ENCODE results near the gene JMY. TPM values are rescaled to one million over a fixed set of nuclear protein-coding genes. Genes with fewer than 3 reads are reported as not detected.

JMY gene
- total RNA-seq, 1 experiment from 2014 or later: 15.6 TPM

DNA sequence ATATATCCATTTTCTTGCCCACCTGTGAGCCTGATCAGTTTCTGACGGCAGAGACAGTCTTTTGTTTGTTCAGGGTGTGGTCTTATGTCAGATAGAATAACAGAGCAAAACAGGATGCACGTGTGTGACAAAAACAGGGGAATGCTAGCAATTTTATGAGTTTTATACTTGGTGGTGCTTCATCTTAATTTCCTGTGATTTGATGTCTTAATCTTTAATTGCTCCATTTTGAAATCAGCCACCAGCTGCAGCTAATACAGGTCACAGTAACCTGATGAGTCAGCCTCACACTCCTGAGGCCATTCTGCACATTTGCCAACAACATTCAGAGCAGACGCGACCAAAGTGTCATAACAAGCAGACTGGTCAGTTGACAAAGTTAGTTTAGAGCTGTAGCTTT lies 42.3 kb upstream of the JMY start:
- H3K79me2 ChIP-seq (ENCODE audit: insufficient read depth, low read length): no peaks in the 10 kb centered on the region
- no peak overlapping the region for H3K27ac ChIP-seq (ENCODE audit: low read depth, low read length)
- H3K27me3 ChIP-seq (ENCODE audit: insufficient read depth, low read length): no peaks in the 10 kb centered on the region
- TF ChIP-seq, protein P1, sequence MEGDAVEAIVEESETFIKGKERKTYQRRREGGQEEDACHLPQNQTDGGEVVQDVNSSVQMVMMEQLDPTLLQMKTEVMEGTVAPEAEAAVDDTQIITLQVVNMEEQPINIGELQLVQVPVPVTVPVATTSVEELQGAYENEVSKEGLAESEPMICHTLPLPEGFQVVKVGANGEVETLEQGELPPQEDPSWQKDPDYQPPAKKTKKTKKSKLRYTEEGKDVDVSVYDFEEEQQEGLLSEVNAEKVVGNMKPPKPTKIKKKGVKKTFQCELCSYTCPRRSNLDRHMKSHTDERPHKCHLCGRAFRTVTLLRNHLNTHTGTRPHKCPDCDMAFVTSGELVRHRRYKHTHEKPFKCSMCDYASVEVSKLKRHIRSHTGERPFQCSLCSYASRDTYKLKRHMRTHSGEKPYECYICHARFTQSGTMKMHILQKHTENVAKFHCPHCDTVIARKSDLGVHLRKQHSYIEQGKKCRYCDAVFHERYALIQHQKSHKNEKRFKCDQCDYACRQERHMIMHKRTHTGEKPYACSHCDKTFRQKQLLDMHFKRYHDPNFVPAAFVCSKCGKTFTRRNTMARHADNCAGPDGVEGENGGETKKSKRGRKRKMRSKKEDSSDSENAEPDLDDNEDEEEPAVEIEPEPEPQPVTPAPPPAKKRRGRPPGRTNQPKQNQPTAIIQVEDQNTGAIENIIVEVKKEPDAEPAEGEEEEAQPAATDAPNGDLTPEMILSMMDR (IDR thresholded peaks at IDR 0.05 in 2 of 3, conservative IDR thresholded peaks at IDR 0.05 in 1 of 3; ENCODE audit: borderline replicate concordance in 1 of 3, insufficient read depth in 1 of 3, low read depth in 2 of 3, low read length in 2 of 3): no peak
- TF ChIP-seq ZNF274 (IDR thresholded peaks at IDR 0.05; ENCODE audit: low read depth, low read length) (no peak), REST (IDR thresholded peaks at IDR 0.05; ENCODE audit: low read depth) (no peak), SRF (IDR thresholded peaks at IDR 0.05; ENCODE audit: low read depth) (no peak), YY1 (IDR thresholded peaks at IDR 0.05; ENCODE audit: extremely low read depth, insufficient replicate concordance, low read depth, low read length) (no peak), RAD21 (IDR thresholded peaks at IDR 0.05; ENCODE audit: low read depth) (no peak), EZH2phosphoT487 (IDR thresholded peaks at IDR 0.05; ENCODE audit: borderline replicate concordance) (no peak), CEBPB (IDR thresholded peaks at IDR 0.05; ENCODE audit: low read depth) (no peak), ELF1 (IDR thresholded peaks at IDR 0.05; ENCODE audit: borderline replicate concordance, low read depth) (no peak), EZH2 (IDR thresholded peaks at IDR 0.05) (no peak), JUND (IDR thresholded peaks at IDR 0.05) (no peak), SIN3A (IDR thresholded peaks at IDR 0.05; ENCODE audit: low read depth) (no peak)
- TF ChIP-seq, protein P2, sequence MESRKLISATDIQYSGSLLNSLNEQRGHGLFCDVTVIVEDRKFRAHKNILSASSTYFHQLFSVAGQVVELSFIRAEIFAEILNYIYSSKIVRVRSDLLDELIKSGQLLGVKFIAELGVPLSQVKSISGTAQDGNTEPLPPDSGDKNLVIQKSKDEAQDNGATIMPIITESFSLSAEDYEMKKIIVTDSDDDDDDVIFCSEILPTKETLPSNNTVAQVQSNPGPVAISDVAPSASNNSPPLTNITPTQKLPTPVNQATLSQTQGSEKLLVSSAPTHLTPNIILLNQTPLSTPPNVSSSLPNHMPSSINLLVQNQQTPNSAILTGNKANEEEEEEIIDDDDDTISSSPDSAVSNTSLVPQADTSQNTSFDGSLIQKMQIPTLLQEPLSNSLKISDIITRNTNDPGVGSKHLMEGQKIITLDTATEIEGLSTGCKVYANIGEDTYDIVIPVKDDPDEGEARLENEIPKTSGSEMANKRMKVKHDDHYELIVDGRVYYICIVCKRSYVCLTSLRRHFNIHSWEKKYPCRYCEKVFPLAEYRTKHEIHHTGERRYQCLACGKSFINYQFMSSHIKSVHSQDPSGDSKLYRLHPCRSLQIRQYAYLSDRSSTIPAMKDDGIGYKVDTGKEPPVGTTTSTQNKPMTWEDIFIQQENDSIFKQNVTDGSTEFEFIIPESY (IDR thresholded peaks at IDR 0.05; ENCODE audit: extremely low read depth, insufficient replicate concordance, low read length): no peak
- ATAC-seq (peak; percentile 36; the same call in 1 of the 2 replicates), DNase-seq (ENCODE audit: low read depth, low spot score) (no peak)
- H3K36me3 ChIP-seq (ENCODE audit: control insufficient read depth in 1 of 2, insufficient read depth in 2 of 2, low read length in 2 of 2): no peaks in the 10 kb centered on the region
- H3K9ac ChIP-seq (ENCODE audit: low read length): no peak overlapping the region
- CTCF ChIA-PET: no interaction called here
- H3K4me1 ChIP-seq (ENCODE audit: control insufficient read depth in 1 of 2, insufficient read depth in 2 of 2, low read length in 2 of 2): peaks cover 3 to 5% of the 10 kb centered on the region in 2 experiments; a peak in 2 of 4 replicates
- H2AFZ ChIP-seq (ENCODE audit: low read depth, low read length, poor library complexity, severe bottlenecking): no peak overlapping the region
- POLR2A ChIA-PET: no interaction called here
- intact Hi-C loops (cut with micrococcal nuclease): no loop called here
- H3K9me3 ChIP-seq (ENCODE audit: control insufficient read depth in 1 of 2, insufficient read depth in 1 of 2, low read depth in 1 of 2, low read length in 2 of 2): no peaks in the 10 kb centered on the region
- no peaks in the 10 kb centered on the region for H4K20me1 ChIP-seq (ENCODE audit: insufficient read depth)
- H3K4me3 ChIP-seq (replicated peaks in 1 of 2; ENCODE audit: low read depth in 1 of 2, low read length in 2 of 2): no peak overlapping the region
- H3K9me2 ChIP-seq (ENCODE audit: insufficient read depth): no peaks in the 10 kb centered on the region
- RAD21 ChIA-PET (ENCODE audit: low non-redundant PET in 1 of 2, low total read pairs in 2 of 2, uncharacterized antibody in 2 of 2, unreplicated experiment in 2 of 2): no interaction called here
- H3K4me2 ChIP-seq (ENCODE audit: low read length): no peak overlapping the region
- no TSS peak for BruUV-seq (replicated peaks)

Measured in HCT116 (cell line).